Measurements from ENCODE around the gene C6orf163.
"Not testable (repeated sequence)": the region's sequence is repeated elsewhere in the genome, so short reads cannot be mapped to it uniquely, and the experiment has no call there.

C6orf163 gene

DNA sequence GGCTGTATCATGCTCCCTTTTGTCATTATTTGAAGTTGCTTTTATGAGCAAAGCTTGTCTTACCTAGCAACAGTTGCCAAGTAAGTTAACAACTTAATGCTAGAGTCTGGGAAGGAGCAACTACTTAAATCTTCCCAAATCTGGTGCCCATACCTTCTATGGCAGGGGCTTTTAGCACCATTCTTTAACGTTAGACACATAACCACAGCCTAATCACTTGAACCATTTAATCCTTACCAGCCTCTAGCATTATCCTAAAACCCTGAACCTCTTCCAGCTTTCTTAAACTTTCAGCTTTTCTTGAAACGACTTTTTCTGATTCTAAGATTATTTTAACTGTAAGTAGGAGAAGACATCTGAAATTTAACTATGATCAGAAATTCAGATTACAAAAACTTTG lies at the start of gene C6orf163:
Gene C6orf163, plus strand, starts transcription at position 83 of the 400 bp plus-strand sequence. Its CDS starts 287 bp downstream, at position 370.
- no peak for DNase-seq

- DNase-seq = no peak
Measured at GRCh38 chr6:87297119-87297518, 47.5 kb upstream of the C6orf163 start.

- not testable (repeated sequence) for DNase-seq
Measured at GRCh38 chr6:87301277-87301676, 43.3 kb upstream of the C6orf163 start.

- DNase-seq = no peak
Measured at GRCh38 chr6:87308970-87309369, 35.6 kb upstream of the C6orf163 start.

DNA sequence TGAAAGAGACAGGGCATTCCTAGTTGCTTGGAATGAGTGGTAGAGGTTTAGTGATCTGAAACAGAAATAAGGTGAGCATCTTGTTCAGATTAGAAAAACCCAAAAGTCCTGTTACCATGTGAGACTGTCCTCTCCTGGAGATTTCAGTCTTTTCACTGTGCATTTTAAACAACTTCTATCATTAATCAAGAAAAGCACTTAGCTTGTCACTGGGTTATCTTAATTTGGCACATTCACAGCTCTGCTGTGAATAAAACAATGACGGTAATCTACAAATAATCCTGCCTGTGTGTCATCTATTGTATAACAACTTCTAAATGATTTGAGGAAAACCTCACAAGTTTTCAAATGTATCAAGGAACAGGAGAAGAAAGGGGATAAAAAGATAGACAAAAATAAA lies 31.8 kb upstream of the C6orf163 start:
- DNase-seq = no peak

DNA sequence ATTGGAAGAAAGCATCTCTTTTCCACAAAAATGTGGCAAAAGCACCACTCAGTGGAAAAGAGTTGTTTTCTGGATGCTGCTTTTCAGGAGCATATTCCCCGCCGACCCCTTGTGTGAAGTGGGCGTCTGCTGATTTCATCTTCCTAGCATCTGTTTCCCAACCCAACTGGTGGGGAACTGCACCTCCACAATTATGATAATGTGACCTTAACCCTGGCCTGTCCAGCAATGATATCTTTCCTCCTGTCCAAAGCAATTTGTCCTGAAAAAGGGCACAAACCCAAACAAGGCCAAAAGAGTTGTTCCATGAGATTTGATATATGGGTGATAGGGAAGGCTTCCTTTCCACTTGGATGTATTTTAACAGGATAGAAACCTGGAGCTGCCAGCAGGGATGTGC lies 29.5 kb upstream of the C6orf163 start:
- DNase-seq = no peak

GRCh38 chr6:87319271-87319987 lies 25.2 kb upstream of the C6orf163 start:
- no peak for DNase-seq

GRCh38 chr6:87322304-87323212 lies 22.1 kb upstream of the C6orf163 start, which contains the start of gene SMIM8:
SMIM8 (plus strand) TSS chr6:87322588; CDS start chr6:87337032, 14,444 bp downstream.
- DNase-seq = peak; percentile 87

- DNase-seq = not testable (repeated sequence)
Measured at GRCh38 chr6:87323880-87324279, 20.7 kb upstream of the C6orf163 start.

GRCh38 chr6:87330961-87331360 lies 13.7 kb upstream of the C6orf163 start:
- no peak for DNase-seq

GRCh38 chr6:87333033-87333432 lies 11.6 kb upstream of the C6orf163 start:
- DNase-seq = no peak

- DNase-seq = no peak
Measured at GRCh38 chr6:87333591-87334181, 10.9 kb upstream of the C6orf163 start.

GRCh38 chr6:87334683-87335082 lies 9.9 kb upstream of the C6orf163 start:
- no peak for DNase-seq

DNA sequence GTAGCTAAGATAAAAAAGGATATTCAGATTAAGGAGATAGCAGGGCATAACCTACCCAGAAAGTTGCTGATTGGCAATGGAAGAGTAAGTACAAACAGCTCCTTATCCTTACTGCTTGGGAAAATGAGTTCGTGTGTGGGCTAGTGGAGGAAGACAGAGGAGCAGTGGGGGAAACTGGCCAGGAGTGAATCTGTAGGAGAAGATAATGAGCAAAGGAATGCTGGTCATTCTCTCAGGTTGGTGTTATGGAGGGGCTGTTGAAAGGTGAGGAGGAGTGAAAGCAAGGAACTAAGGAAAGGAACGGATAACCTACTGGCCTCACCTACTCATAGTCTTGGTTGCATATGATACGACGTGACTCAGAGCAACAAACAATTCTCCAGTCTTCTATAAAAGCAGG lies 8.2 kb upstream of the C6orf163 start:
- DNase-seq = no peak

DNA sequence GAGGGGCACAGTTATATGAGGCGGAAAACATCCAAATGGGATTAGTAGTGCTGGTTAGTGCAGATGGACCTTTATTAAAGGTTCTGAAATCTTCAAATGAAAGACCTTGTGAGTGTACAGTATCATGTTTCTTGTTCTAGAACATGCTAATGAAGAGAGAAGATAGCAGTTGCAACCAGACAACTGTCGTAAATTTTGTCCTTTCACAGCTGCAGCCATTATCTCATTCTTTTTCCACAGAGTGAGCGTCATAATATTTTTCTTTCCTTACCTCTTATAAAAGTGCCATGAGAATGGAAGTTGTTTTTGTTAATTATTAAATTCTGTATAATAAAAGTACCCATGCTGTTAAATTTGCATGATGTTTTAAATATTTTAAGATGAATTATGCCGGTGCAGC lies 4.4 kb upstream of the C6orf163 start:
- DNase-seq = no peak

GRCh38 chr6:87341158-87341557 lies 3.5 kb upstream of the C6orf163 start:
- DNase-seq = no peak

DNA sequence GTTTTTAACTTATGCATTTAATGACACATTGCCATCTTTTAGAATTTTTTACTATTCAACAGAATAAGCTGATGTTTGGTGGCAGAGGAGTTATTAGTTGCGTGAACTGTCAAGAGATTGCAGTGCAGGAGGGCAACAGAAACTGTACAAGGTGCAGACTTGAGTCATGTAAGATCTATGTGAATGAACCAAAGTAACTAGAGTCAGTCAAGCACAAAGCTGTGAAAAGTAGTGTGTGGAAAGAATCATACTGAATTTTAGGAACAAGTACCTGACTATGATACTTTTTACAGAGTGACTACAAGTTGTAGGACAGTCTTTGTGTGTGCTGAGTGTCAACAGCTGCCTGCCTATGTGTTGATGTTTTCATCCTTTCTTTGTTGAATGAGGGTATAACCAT lies 2.7 kb upstream of the C6orf163 start:
- DNase-seq = no peak

DNA sequence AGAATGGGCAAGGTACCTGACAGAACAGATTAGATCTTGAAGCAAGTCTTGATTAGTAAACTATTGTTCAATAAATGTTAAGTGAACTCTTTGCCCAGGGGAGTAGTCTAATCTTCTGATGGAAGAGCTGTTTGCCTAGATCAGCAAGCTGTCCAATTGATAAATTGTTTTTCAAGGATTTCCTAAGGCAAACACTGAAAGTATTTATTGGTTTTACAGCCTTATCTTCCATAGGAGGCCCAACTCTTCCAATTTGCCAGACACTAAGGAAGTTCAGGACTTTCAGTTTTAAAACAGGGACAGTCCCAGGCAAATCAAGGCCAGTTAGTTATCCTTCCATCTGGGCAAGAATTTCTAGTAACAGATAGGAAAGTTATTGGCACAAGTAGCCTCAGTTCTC lies 1.8 kb upstream of the C6orf163 start:
- no peak for DNase-seq

DNA sequence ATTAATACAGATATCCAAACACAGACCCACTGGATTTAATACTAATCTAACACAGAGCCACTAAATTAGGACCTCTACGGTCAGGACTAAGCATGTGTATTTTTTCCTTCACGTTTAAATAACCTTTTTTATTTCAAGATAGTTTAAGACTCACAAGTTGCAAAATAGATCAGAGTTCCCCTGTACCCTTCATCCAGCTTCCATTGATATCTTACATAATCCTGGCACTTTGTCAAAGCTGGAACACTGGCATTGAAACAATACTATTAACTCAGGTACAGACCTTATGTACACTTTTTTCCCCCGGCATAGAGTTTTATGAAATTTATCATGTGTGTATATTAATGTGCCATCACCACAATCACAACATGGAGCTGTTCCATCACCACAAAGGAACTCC lies 2.1 kb downstream of the C6orf163 start:
- no peak for DNase-seq

DNA sequence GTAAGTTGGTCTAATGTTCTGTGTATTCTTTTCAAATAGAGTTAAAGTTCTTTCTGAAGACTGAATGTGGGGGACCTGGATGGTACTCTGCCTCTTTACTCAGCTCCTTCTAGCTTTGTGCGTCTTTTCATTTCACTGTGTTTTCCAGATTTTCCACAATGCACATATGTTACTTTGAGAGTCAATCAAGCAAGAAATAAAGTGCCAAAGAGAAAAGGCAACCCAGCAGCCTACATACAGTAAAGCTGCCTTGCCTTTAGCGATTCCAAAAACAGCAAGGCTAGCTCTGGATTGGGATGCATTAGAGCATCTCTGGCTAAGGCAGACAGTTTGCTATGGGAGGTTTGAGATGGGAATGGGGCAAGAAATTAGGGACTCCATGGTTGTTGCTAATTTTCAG lies 5.3 kb downstream of the C6orf163 start:
- no peak for DNase-seq

DNA sequence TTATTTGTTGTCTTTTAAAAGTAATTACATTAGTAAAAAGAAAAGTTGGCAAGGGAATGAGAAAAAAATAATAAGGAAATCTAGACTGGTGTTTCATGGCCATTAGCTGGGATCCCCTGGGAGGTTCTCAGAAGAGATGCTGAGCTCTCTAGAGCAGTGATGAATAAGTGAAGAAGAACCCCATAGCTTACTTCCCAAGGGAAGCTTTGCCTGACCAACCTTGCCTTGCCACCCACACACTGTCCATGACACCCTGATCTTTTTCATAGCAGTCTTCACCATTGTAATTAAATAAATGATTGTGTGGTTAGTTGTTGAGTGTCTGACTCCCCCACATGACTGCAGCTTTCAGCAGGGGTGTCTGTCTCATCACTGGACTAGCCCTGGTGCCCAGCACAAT lies 5.9 kb downstream of the C6orf163 start:
- no peak for DNase-seq

DNA sequence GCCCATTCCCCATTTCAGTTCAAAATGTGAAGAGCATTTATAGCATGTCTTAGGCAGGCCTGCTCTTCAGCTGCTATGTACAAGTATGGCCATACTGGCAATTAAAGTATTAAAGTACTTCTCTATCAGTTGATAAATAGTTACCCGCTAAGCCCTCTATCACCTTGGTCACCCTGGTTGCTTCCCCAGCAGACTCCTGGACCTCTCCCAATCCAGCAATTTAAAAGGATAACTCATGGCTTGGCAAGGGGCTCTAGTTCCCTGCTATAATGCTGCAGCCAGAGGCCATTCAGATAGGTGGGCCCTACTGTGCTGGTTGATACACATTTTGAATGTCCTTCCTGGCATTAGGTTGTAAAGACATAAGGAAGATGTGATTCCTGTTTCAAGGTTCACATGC lies 7.0 kb downstream of the C6orf163 start:
- DNase-seq = no peak

DNA sequence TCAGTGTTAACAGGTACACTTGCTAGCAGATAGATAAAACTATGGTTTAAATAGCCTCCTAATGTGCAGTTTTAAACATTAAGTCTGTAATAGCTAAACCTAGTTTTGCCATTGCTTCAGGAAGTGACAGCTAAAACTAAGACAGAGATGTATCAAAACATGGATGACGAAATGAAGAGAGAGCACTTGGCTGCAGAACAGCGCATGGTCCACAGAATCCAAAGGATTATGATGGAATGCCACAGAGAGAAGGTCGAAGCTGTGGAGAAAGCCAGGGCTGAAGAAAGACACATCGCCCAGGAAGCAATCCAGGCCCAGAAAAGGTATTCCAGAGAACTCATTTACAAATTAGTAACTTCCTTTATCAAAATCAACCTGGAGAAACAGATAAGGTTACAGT lies 11.6 kb downstream of the C6orf163 start:
- no peak for DNase-seq
